NCI-H526 treated with DMSO at 0.1 percent for 48 hours (cell line): ENCODE data around the gene ZNF83.
"Not testable (repeated sequence)": the region's sequence is repeated elsewhere in the genome, so short reads cannot be mapped to it uniquely, and the experiment has no call there.

Source experiments
- DNase-seq: peaks from one replicate; lab custom pipeline; 2025; lab: John Stamatoyannopoulos, UW

Gene ZNF83

GRCh38 chr19:52639996-52640395, 1.8 kb upstream of the ZNF83 start:
- DNase-seq = no peak

DNA sequence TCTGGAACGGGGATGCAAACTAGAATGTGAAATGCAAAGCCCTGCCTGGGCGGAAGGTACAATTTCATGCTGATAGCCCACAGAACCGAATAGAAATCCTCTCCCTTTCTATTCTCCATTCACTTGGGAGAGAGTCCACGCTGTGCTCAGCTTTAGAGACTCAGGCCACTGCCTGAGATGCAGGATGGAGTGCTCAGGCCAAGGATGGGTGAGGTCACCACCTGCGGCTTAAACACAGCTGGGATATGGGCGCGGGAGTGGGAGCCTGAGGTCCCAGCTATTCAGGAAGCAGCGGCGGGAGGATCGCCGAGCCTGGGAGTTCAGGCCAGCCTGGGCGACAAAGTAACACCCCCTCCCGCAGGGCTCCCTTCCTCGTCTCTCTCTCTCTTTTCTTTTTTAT, 446 bp upstream of the ZNF83 start:
- no peak for DNase-seq

DNA sequence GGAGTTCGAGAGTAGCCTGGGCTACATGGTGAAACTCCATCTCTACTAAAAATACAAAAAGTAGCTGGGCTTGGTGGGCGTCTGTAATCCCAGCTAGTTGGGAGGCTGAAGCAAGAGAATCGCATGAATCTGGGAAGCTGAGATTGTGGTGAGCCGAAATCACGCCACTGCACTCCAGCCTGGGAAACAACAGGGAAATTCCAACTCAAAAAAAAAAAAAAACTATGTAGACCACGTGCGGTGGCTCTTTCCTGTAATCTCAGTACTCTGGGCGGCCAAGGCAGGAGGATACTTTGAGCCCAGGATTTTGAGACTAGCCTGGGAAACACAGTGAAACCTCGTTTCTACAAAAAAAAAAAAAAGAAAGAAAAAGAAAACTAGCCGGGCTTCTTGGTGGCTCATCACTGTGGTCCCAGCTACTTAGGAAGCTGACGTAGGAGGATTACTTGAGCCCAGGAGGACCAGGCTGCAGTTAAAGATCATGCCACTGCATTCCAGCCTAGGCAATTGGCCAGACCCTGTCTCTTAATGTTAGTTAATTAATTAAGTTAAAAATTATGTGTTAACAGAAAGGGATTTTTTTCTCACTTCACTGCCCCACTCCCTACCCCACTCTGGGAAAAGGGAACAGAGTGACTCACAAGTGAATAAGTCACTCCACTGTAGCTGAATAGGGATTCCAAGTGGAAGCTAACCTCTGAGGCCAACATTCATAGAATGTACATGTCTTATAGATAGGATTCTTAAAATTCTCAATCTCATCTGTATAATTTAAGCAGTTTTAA, 2.2 kb downstream of the ZNF83 start:
- DNase-seq = no peak

DNA sequence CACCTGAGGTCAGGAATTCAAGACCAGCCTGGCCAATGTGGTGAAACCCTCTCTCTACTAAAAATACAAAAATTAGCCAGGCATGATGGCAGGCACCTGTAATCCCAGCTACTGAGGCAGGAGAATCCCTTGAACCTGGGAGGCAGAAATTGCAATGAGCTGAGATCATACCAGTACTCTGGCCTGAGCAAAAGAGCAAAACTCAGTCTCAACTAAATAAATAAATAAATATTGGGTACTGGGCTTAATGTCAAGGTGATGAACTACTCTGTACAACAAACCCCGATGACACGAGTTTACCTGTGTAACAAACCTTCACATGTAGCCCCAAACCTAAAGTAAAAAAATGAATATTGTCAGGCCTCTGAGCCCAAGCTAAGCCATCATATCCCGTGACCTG, 10.7 kb downstream of the ZNF83 start:
- DNase-seq = not testable (repeated sequence)

DNA sequence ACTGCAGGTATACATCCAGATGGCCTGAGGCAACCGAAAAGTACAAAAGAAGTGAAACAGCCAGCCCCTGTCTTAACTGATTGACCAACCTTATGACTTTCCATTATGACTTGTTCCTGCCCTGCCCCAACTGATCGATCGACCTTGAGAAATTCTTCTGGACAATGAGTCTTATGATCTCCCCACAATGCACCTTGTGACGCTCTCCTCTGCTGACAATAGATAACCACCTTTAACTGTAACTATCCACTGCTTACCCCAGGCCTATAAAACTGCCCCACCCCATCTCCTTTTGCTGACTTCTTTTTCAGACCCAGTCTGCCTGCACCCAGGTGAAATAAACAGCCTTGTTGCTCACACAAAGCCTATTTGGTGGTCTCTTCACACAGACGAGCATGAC, 11.2 kb downstream of the ZNF83 start:
- no peak for DNase-seq

- no peak for DNase-seq
These were observed 15.9 kb downstream of the ZNF83 start for GRCh38 chr19:52622261-52622660.

- DNase-seq = no peak
These were observed 16.8 kb downstream of the ZNF83 start for GRCh38 chr19:52621376-52621775.

- DNase-seq = no peak
These were observed 24.8 kb downstream of the ZNF83 start for GRCh38 chr19:52613299-52613906.

DNA sequence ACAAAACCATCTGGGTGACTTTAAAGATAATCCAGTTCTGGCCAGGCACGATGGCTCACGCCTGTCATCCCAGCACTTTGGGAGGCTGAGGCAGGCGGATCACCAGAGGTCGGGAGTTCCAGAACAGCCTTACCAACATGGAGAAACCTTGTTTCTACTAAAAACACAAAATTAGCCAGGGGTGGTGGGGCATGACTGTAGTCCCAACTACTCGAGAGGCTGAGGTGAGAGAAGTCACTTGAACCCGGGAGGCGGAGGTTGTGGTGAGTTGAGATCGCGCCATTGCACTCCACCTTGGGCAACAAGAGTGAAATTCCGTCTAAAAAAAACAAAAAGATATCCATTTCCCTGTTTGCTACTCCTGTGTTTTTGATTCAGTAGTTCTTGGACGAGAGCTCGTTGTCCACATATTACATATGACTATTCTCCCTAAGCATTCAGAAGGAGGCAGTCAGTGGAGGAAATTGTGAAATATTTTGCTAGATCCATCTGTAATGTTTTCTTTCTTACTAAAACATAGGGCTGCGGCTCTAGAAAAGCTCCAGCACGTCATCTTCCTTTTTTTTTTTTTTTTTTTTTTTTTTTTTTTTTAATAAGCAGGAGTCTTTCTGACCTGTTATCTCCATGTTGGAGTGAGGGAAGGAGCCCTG, 34.5 kb downstream of the ZNF83 start:
- no peak for DNase-seq

- DNase-seq = no peak
These were observed 35.2 kb downstream of the ZNF83 start for GRCh38 chr19:52602941-52603340.

GRCh38 chr19:52601974-52602366, 36.2 kb downstream of the ZNF83 start:
- peak; percentile 14 for DNase-seq

DNA sequence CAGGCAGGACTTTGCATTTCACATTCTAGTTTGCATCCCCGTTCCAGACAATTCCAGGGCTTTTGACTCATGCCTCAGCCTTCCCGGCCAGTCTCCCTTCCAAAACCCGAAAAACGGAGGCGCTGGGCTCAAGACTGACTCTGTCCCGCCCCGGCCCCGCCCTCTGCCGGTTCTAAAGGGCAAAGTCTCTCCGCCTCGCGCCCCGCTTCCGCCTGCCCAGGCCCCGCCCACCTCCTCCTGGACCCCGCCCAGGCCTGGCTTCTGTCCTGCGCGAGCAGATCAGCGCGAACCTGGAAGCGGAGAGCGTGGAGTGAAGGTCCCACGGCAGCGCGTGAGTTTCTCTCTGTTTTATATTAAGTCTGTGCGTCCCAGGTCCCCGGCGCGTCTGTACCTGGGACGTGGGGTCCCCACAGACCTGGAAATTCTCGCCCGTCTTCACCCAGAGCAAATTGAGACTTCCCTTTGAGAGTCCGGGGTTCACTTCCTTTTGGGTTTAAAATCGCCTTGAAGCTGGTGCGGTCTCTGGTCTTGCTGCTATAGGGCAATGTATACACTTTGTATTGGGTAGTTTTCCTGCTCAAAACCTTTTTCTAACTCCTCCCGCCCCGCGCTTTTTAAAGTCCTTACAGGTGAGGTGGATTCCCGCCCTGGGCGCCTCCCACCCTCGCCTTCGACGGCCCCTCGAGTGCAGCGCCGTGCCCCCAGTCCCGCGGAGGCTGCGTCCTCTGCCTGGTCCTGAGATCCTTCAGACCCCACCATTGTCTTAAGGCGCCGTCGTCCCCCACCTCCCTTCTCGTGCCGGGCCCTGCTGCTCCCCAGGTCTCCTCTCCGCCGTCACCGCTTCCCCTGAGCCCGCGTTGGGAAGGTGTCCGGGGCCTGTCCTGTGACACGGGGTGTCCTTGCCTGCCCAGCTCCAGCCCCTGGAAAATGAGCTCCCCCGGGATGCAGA, 36.9 kb downstream of the ZNF83 start:
- peak; percentile 87 for DNase-seq

GRCh38 chr19:52600639-52601024, 37.5 kb downstream of the ZNF83 start:
- DNase-seq = no peak

- no peak for DNase-seq
These were observed 38.9 kb downstream of the ZNF83 start for GRCh38 chr19:52599241-52599640.

DNA sequence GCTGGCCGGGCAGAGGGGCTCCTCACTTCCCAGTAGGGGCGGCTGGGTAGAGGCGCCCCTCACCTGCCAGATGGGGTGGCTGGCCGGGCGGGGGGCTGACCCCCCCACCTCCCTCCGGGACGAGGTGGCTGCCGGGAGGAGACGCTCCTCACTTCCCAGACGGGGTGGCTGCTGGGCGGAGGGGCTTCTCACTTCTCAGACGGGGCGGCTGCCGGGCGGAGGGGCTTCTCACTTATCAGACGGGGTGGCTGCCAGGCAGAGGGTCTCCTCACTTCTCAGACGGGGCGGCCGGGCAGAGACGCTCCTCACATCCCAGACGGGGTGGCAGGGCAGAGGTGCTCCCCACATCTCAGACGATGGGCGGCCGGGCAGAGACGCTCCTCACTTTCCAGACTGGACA, 44.7 kb downstream of the ZNF83 start:
- not testable (repeated sequence) for DNase-seq

GRCh38 chr19:52592301-52592700, 45.9 kb downstream of the ZNF83 start:
- DNase-seq = no peak

GRCh38 chr19:52590728-52591127, 47.4 kb downstream of the ZNF83 start:
- no peak for DNase-seq

DNA sequence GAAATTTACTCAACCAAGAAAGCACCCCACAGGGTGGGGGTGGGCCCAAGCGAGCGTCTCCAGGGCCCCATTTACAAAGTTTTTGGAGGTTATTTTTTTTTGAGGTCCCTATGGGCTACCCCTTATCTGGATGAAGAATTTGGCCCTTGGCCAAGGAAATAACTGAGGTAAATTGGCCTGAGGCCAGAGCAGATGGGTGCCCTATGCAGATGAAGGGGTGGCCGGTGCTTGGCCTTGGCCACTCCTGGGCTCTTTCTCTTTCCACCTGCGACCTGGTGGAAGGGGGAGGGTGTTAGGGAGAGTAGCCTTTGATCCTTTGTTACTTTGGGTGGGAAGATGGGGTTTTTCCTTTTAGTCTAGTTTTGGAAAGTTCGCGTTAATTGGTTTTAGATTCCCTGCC, 52.6 kb downstream of the ZNF83 start:
- no peak for DNase-seq

- no peak for DNase-seq
These were observed 53.3 kb downstream of the ZNF83 start for GRCh38 chr19:52584736-52585440.

DNA sequence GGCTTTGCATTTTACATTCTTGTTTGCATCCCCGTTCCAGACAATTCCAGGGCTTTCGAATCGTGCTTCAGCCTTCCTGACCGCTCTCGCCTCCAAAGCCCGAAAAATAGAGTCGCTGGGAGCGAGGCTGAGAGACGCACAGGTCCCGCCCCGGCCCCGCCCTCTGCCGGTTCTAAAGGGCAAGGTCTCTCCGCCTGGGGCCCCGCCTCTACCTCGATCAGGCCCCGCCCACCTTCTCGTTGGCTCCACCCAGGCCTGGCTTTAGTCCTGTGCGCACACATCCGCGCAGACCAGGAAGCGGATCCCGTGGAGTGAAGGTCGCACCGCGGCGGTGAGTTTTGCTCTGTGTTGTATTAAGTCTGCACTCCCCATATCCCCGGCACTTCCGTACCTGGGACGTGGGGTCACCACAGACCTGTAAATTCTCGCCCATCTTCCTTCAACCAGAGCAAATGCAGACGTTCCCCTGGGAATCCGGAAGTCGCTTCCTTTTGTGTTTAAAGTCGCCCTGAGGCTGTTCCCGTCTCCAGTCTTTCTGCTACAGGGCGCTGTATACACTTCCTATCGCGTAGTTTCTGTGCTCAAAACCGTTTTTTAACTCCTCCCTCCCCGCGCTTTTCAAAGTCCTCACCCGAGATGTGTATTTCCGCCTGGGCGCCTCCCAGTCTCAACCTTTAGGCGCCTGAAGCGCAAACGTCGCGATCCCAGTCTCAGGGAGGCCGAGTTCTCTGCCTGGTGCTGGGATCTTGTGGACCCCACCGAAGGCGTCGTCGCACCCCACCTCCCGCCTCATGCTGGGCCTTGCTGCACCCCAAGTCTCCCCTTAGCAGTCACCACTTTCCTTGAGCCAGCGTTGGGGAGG, 67.9 kb downstream of the ZNF83 start, which contains the start of gene ZNF701:
ZNF701 (plus strand) TSS at position 288 of the 862 bp plus-strand sequence. CDS start 3,861 bp downstream, outside the sequence.
- DNase-seq = peak; percentile 93
